ENCODE results near the gene ZFAND3.
"Not testable (repeated sequence)": the region's sequence is repeated elsewhere in the genome, so short reads cannot be mapped to it uniquely, and the experiment has no call there.

The ZFAND3 gene

GRCh38 chr6:37865504-37865903 lies 46.0 kb downstream of the ZFAND3 start:
- no peak for DNase-seq (ENCODE audit: low spot score)

- no peak for DNase-seq (ENCODE audit: low spot score)
Measured at GRCh38 chr6:37866590-37867507, 47.3 kb downstream of the ZFAND3 start.

- DNase-seq (ENCODE audit: low spot score): no peak
Measured at GRCh38 chr6:37867756-37868446, 48.4 kb downstream of the ZFAND3 start.

GRCh38 chr6:37868447-37868825 lies 48.9 kb downstream of the ZFAND3 start:
- no peak for DNase-seq (ENCODE audit: low spot score)

GRCh38 chr6:37871616-37872372 lies 52.3 kb downstream of the ZFAND3 start:
- no peak for DNase-seq (ENCODE audit: low spot score)

GRCh38 chr6:37872373-37872745 lies 52.8 kb downstream of the ZFAND3 start:
- DNase-seq (ENCODE audit: low spot score): no peak

GRCh38 chr6:37874726-37875125 lies 55.2 kb downstream of the ZFAND3 start:
- no peak for DNase-seq (ENCODE audit: low spot score)

GRCh38 chr6:37875561-37876309 lies 56.2 kb downstream of the ZFAND3 start:
- no peak for DNase-seq (ENCODE audit: low spot score)

- no peak for DNase-seq (ENCODE audit: low spot score)
Measured at GRCh38 chr6:37876843-37877242, 57.3 kb downstream of the ZFAND3 start.

GRCh38 chr6:37877373-37878149 lies 58.0 kb downstream of the ZFAND3 start:
- DNase-seq (ENCODE audit: low spot score): no peak

GRCh38 chr6:37878150-37878710 lies 58.7 kb downstream of the ZFAND3 start:
- no peak for DNase-seq (ENCODE audit: low spot score)

- not testable (repeated sequence) for DNase-seq (ENCODE audit: low spot score)
Measured at GRCh38 chr6:37880602-37881001, 61.1 kb downstream of the ZFAND3 start.

- DNase-seq (ENCODE audit: low spot score): no peak
Measured at GRCh38 chr6:37882292-37882691, 62.8 kb downstream of the ZFAND3 start.

GRCh38 chr6:37882724-37883413 lies 63.3 kb downstream of the ZFAND3 start:
- no peak for DNase-seq (ENCODE audit: low spot score)

- no peak for DNase-seq (ENCODE audit: low spot score)
Measured at GRCh38 chr6:37884548-37884947, 65.0 kb downstream of the ZFAND3 start.

GRCh38 chr6:37889051-37889450 lies 69.5 kb downstream of the ZFAND3 start:
- DNase-seq (ENCODE audit: low spot score): no peak

- DNase-seq (ENCODE audit: low spot score): no peak
Measured at GRCh38 chr6:37889486-37889885, 70.0 kb downstream of the ZFAND3 start.

- no peak for DNase-seq (ENCODE audit: low spot score)
Measured at GRCh38 chr6:37891072-37891471, 71.5 kb downstream of the ZFAND3 start.

- no peak for DNase-seq (ENCODE audit: low spot score)
Measured at GRCh38 chr6:37893257-37893656, 73.7 kb downstream of the ZFAND3 start.

GRCh38 chr6:37893734-37894133 lies 74.2 kb downstream of the ZFAND3 start:
- not testable (repeated sequence) for DNase-seq (ENCODE audit: low spot score)

Data from HuH-7 (cell line).